Spleen (tissue), 11 donors: ENCODE results near the gene LRRC8E. TPM values are rescaled to one million over a fixed set of nuclear protein-coding genes. Genes with fewer than 3 reads are reported as not detected.

Experiments
- DNase-seq: peaks from one replicate; pipeline ENCODE4 v3.0.0-alpha.2; 2020
- H3K27ac ChIP-seq, 8 donors: fragments of 200-600 bp; sonication (generic) in 7 of 8; 1 replicate in 4 of 8; 2 replicates in 4 of 8; pipeline versions ENCODE4 v1.5.0 to v1.8.0; 2016 to 2021; ENCODE audit warnings: inconsistent platforms in 4 of 8, mild to moderate bottlenecking in 4 of 8, moderate library complexity in 1 of 8
- H3K27me3 ChIP-seq, 7 donors: fragments of 200-600 bp; sonication (generic) in 6 of 7; replicated peaks in 1 of 7; 1 replicate in 4 of 7; 2 replicates in 3 of 7; pipeline versions ENCODE4 v1.5.0 to v1.8.0; 2016 to 2021; ENCODE audit warnings: inconsistent platforms in 3 of 7, mild to moderate bottlenecking in 1 of 7
- H3K36me3 ChIP-seq, 6 donors: fragments of 200-600 bp; sonication (generic) in 5 of 6; 1 replicate in 4 of 6; 2 replicates in 2 of 6; pipeline versions ENCODE4 v1.5.0 to v1.8.0; 2016 to 2021; ENCODE audit warnings: inconsistent platforms in 2 of 6
- H3K4me1 ChIP-seq, 6 donors: fragments of 200-600 bp; sonication (generic) in 5 of 6; 1 replicate in 3 of 6; 2 replicates in 3 of 6; pipeline versions ENCODE4 v1.5.0 to v1.8.0; 2016 to 2021; ENCODE audit warnings: inconsistent platforms in 3 of 6
- H3K4me3 ChIP-seq, 8 donors: fragments of 200-600 bp; sonication (generic) in 7 of 8; 1 replicate in 4 of 8; 2 replicates in 4 of 8; pipeline versions ENCODE4 v1.5.0 to v1.8.0; 2016 to 2021; ENCODE audit warnings: inconsistent platforms in 4 of 8, mild to moderate bottlenecking in 4 of 8, moderate library complexity in 2 of 8
- H3K9me3 ChIP-seq, 8 donors: fragments of 200-600 bp; sonication (generic) in 7 of 8; 1 replicate in 4 of 8; 2 replicates in 4 of 8; pipeline versions ENCODE4 v1.5.0 to v1.8.0; 2016 to 2021; ENCODE audit warnings: inconsistent platforms in 4 of 8
- CTCF ChIP-seq, 11 experiments: fragments of 200-600 bp in 7 of 11; fragments of 450-650 bp in 4 of 11; sonication (generic) in 4 of 11; IDR thresholded peaks in 8 of 11; conservative IDR thresholded peaks in 3 of 11; 1 replicate in 7 of 11; 2 replicates in 4 of 11; pipeline versions ENCODE4 v1.4.0 to v1.8.0; 2016 to 2021; ENCODE audit warnings: antibody characterized with exemption in 11 of 11, inconsistent platforms in 4 of 11, mild to moderate bottlenecking in 1 of 11
- POLR2A ChIP-seq, 3 donors: fragments of 450-650 bp; IDR thresholded peaks; one replicate each; pipeline ENCODE4 v1.5.1; 2017; ENCODE audit warnings: antibody characterized with exemption in 3 of 3, mild to moderate bottlenecking in 1 of 3
- POLR2AphosphoS5 ChIP-seq, 3 donors: sonication (generic); formaldehyde crosslinking; IDR thresholded peaks; one replicate each; pipeline ENCODE4 v1.5.1; 2017; ENCODE audit warnings: antibody characterized with exemption in 3 of 3
- WGBS, 5 donors: extraction: QIAGEN DNeasy Blood & Tissue Kit in 3 of 5; methylation state at CpG; one replicate each; pipeline versions ENCODE4 v1.1.5 to v1.1.7; 2013 to 2018; 5-methylcytosine and 5-hydroxymethylcytosine counted together
- intact Hi-C: fragments of 100-400 bp; cut with DNase I; formaldehyde crosslinking; loops from one replicate; pipeline ENCODE4 v1.15.0; 2023; ENCODE audit warnings: low total_unique reads
- polyA plus RNA-seq, 3 donors: library from polyadenylated mRNA; stranded (reverse); fragments of 200-250 nt; gene quantifications; one replicate each; pipeline ENCODE4 v1.2.1, GENCODE V29; 2013
- total RNA-seq, 7 donors: library from RNA; depleted of rRNA in 3 of 7; stranded (reverse); fragments of >200 nt in 3 of 7; fragmentation: NEBNext Ultra II Directional in 4 of 7; extraction: Animal tissue kit (Norgen Biotek cat#: 25700) in 4 of 7; gene quantifications; one replicate each; pipeline versions ENCODE4 v1.1.0 to v1.2.1, GENCODE V29; 2016 to 2021
- donor health status: healthy with polysubstance abuse.
- donor health status: DM: no; HTN: no; CAD: no; lungs with moderate emphysema.
- donor health status: DM: no; HTN: no; CAD: no.
- donor health status: Bipolar disorder and iron deficiency.
- donor health status: healthy.
- donor health status: DM: no; HTN: no; CAD: no.
- donor health status: DM: yes; HTN: yes; CAD: no.

Gene LRRC8E
- total and polyA plus RNA-seq, 10 donors, result 0.08 to 0.37 TPM; not detected in 8

GRCh38 chr19:7930765-7931164 is 42.5 kb downstream of the LRRC8E start:
- WGBS, 5 donors, result 79 to 89% (median 87%) methylated on average over 7 of the region's 7 CpGs
- intact Hi-C loops, result no loop called here
- Histone ChIP-seq H3K27ac (peak overlapping the region; percentile 48 to 85 (median 81)), H3K27me3 (peaks cover 0 to 1% (median 0%) of the 10 kb centered on the region in 7 donors), H3K4me1 (peaks cover 8 to 86% (median 54%) of the 10 kb centered on the region in 6 donors), H3K9me3 (no peaks in the 10 kb centered on the region), H3K4me3 (no peak overlapping the region), H3K36me3 (peaks cover 4 to 76% (median 55%) of the 10 kb centered on the region in 6 donors)
- DNase-seq, result no peak
- TF ChIP-seq CTCF (IDR thresholded peaks at IDR 0.05 in 8 of 11, conservative IDR thresholded peaks at IDR 0.05 in 3 of 11), result no peak
- no peak for TF ChIP-seq POLR2AphosphoS5 (IDR thresholded peaks at IDR 0.05)
- no peak for TF ChIP-seq POLR2A (IDR thresholded peaks at IDR 0.05)

- H3K36me3 ChIP-seq, result peaks cover 4 to 83% (median 62%) of the 10 kb centered on the region in 6 donors
- peak overlapping the region; percentile 48 to 85 (median 81) for H3K27ac ChIP-seq
- no peaks in the 10 kb centered on the region for H3K9me3 ChIP-seq
- TF ChIP-seq POLR2AphosphoS5 (IDR thresholded peaks at IDR 0.05) (peak; percentile 79 to 87 (median 85)), CTCF (IDR thresholded peaks at IDR 0.05 in 8 of 11, conservative IDR thresholded peaks at IDR 0.05 in 3 of 11) (no peak), POLR2A (IDR thresholded peaks at IDR 0.05) (no peak)
- peak; percentile 87 for DNase-seq
- intact Hi-C loops, result no loop called here
- H3K4me3 ChIP-seq, result peak overlapping the region in 1 of 8 donors; percentile 56
- WGBS, 5 donors, result 76 to 89% (median 85%) methylated on average over 34 to 36 of the region's 36 CpGs
- H3K27me3 ChIP-seq, result no peaks in the 10 kb centered on the region
- H3K4me1 ChIP-seq, result peaks cover 5 to 82% (median 50%) of the 10 kb centered on the region in 6 donors
Measured at GRCh38 chr19:7931221-7932061, 43.1 kb downstream of the LRRC8E start.

- intact Hi-C loops, result no loop called here
- Histone ChIP-seq H3K4me1 (peaks cover 0 to 72% (median 42%) of the 10 kb centered on the region in 6 donors), H3K36me3 (peaks cover 4 to 85% (median 71%) of the 10 kb centered on the region in 6 donors), H3K4me3 (peak overlapping the region in 2 of 8 donors; percentile 0 to 56), H3K27ac (peak overlapping the region in 7 of 8 donors; percentile 46 to 85 (median 79)), H3K27me3 (no peaks in the 10 kb centered on the region), H3K9me3 (no peaks in the 10 kb centered on the region)
- no peak for DNase-seq
- TF ChIP-seq POLR2A (IDR thresholded peaks at IDR 0.05) (no peak), CTCF (IDR thresholded peaks at IDR 0.05 in 8 of 11, conservative IDR thresholded peaks at IDR 0.05 in 3 of 11) (no peak)
- 79 to 92% (median 86%) methylated on average over 21 to 32 of the region's 32 CpGs for WGBS, 5 donors
Measured at GRCh38 chr19:7932276-7932929, 44.1 kb downstream of the LRRC8E start.

- TF ChIP-seq POLR2AphosphoS5 (IDR thresholded peaks at IDR 0.05) (no peak), CTCF (IDR thresholded peaks at IDR 0.05 in 8 of 11, conservative IDR thresholded peaks at IDR 0.05 in 3 of 11) (no peak), POLR2A (IDR thresholded peaks at IDR 0.05) (no peak)
- peaks cover 0 to 67% (median 39%) of the 10 kb centered on the region in 6 donors for H3K4me1 ChIP-seq
- H3K4me3 ChIP-seq, result peak overlapping the region in 4 of 8 donors; percentile 0 to 56 (median 6)
- DNase-seq, result no peak
- 80 to 97% (median 89%) methylated on average over 6 to 10 of the region's 10 CpGs for WGBS, 5 donors
- no peaks in the 10 kb centered on the region for H3K9me3 ChIP-seq
- peak overlapping the region in 7 of 8 donors; percentile 42 to 85 (median 79) for H3K27ac ChIP-seq
- intact Hi-C loops, result no loop called here
- no peaks in the 10 kb centered on the region for H3K27me3 ChIP-seq
- peaks cover 4 to 90% (median 76%) of the 10 kb centered on the region in 6 donors for H3K36me3 ChIP-seq
Measured at GRCh38 chr19:7932930-7933300, 44.6 kb downstream of the LRRC8E start.
